Stimulated activated CD8-positive, alpha-beta memory T cell treated with anti-CD3 and anti-CD28 coated beads, Interleukin-2, amount 100 ng/mL, for 48 hours (primary cell): ENCODE data around the gene PARP6.
A peak's percentile ranks its signal among the peaks of the same experiment; 100 is the strongest.

Experiments
- DNase-seq, 2 donors: peaks; one replicate each; pipeline ENCODE4 v3.0.0-alpha.2; 2020; ENCODE audit warnings: low read depth in 2 of 2

PARP6 gene, protein sequence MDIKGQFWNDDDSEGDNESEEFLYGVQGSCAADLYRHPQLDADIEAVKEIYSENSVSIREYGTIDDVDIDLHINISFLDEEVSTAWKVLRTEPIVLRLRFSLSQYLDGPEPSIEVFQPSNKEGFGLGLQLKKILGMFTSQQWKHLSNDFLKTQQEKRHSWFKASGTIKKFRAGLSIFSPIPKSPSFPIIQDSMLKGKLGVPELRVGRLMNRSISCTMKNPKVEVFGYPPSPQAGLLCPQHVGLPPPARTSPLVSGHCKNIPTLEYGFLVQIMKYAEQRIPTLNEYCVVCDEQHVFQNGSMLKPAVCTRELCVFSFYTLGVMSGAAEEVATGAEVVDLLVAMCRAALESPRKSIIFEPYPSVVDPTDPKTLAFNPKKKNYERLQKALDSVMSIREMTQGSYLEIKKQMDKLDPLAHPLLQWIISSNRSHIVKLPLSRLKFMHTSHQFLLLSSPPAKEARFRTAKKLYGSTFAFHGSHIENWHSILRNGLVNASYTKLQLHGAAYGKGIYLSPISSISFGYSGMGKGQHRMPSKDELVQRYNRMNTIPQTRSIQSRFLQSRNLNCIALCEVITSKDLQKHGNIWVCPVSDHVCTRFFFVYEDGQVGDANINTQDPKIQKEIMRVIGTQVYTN

DNA sequence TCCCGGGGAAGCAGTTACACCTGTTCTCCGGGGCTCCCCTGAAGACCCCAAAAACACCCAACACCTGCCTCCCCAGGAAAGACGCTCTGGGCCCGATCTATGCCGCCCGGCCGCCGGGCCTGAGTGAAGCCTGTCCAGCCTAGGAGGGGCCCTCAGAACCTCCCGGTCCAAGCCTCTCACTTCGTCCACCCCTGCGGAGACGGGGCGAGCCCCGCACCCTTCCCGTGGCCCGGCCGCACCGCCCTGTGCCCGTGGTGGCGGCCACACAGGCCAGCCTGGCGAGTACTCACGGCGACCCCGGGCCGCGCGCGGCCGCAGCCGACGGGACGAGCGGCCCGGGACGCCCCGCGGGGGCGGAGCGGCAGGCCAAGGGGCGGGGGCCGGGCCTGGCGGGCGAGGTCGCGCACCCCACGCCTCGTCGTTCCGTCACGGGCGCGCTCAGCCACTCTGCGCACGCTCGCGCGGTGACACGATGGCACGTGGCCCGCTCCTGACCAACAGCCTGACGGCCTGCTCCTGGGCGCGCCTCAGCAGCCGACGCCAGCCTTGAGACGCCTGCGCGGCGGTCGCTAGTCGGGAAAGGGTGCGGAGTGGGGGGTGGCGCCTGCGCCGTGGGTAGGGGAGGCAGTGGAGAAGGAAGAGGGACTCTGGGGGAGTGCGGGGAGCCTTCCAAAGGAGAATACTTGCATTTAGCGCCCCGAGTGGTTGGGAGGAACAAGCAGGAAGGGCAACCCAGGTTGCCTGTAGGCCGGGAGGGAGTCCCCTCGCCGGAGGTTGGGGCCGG, at the start of gene PARP6:
Gene PARP6 (minus strand): TSS at position 342 of the 784 bp plus-strand sequence. CDS start 5,077 bp downstream, outside the sequence.
- DNase-seq: peak; percentile 97 to 98

DNA sequence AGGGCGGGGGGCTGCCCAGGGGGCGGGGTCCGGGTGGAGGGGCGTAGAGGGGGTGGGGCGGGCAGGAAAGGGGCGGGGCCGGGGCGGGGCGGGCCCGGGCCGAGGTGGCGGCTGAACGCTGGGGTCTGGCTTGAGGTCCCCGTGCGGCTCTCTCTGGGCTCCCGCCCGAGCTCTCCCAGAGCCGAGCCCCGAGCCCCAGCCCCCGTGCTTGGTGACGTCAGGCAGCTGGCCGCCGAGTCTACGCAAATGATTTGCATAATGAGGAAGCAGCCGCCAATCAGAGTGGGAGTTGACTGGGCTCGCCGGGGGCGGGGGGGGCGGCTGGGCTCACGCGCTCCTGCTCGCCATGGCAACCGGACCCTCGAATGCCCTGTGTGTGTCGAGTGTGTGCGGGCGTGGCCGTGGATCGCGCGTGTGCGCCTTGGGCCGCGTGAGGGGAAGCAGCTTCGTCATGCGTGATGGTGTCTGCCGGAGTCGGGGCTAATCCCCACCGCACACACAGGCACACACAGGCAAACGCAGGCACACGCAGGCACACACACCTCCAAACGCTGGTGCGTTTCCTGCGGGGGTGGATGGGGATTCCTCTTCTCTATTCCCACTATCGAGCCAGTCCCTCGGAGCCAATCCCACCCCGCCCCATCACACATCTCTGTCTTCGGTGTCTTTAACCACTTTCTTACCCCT, 47.8 kb upstream of the PARP6 start, which contains the start of gene CELF6:
Gene CELF6 (minus strand): TSS at position 173 of the 687 bp plus-strand sequence. CDS start 283 bp downstream, outside the sequence.
- peak; percentile 52 to 62 for DNase-seq

DNA sequence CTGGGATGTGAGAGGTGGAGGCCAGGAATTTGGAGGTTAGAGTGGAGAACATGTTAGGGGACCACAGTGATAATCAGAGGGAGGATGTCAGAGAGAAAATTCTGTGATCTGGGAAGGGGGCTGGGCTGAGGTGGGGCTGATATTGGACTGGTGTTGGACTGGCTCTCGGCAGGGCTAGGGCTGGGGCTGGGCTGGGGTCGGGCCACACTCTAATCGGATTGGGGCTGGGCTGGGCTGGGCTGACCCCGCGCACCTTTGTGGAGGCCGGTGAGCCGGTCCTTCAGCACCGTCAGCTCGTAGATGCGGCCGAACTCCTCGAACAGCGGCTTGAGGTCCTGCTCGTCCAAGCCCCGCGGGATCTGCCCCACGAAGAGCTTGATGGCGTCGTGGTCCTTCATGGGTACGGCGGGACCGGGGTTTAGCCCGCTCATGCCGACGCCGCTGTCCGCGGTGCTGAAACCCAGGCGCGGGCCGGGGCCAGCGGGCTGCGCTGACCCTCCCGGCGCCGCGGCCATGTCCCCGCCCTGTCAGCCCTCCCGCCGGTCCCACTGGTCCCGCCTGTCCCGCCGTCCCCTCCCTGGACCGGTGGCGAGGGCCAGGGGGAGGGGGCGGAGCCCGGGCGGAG, 47.1 kb upstream of the PARP6 start:
- DNase-seq: peak; percentile 14 to 31

DNA sequence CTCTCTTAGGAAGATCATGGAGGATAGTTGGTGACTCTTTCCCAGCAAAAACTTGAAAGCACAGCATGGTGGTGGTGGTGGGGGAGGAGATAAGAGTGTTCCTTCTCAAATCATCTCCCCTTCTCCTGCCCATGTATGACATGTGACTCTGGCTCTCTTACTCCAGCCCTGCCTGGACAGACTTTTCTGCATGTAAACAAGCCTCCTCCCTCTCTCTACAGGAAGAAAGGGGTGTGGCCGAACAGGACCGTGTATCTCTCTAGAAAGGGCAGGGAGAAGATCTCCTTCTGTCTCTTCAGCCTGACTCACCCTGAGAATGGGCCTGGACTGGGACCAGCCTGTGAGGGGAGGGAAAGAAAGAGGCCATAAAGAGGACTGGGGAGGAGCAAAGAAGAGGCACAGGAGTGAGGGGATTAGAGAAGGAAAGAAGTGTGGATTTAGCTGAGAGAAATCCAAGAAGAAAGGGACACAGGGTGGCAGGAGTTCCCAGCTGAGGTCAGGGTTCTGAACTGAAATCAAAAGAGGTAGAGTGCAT, 46.1 kb upstream of the PARP6 start:
- no peak for DNase-seq

DNA sequence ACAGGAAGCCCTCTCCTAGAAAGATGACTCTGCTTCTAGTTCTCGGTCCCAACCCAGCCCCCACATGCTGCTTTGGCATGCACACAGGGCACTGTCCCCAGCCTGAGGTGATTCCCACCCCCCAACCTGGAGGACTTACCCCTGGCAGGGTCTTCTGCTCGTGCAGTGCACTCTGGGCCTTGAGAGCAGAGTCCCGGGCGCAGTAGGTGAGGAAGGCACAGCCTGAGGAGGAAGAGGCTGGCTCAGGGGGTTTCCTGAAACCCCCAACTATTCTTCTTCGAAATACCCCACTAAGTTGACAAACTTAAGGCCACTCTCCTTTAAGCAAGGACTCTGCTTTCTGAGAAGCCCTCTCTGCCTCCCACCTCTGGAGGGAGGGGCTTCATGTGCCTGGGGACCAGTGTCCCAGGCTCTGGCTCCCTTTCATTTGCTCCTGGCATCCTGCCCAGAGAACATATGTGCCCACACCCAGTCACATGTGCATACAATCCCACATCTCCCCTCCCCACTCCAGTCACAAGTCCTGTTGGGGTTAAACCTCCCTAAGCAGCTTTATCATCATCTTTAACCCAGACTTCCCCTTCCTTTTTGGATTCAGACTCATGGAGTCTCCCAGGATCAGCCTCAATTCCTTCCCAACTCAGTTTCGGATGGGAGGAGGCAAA, 43.5 kb upstream of the PARP6 start:
- no peak for DNase-seq

DNA sequence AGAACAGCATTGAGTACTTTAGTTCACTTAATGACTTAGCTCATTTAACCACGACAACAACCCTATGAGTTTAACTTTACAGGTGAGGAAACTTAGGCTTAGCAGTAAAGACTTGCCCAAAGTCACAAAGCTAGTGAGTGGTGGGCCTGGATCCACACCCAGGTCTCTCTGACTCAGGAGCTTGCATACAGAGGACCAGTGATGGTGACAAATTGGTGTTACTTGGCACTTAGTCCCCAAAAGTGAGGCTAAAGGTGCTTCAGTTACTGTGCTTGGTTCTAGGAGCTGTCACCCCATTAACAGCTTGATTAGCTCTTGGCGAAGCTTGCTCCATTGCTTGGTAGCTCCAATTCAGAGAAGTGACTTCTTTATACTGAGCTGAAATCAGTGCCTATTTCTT, 41.5 kb upstream of the PARP6 start:
- no peak for DNase-seq

DNA sequence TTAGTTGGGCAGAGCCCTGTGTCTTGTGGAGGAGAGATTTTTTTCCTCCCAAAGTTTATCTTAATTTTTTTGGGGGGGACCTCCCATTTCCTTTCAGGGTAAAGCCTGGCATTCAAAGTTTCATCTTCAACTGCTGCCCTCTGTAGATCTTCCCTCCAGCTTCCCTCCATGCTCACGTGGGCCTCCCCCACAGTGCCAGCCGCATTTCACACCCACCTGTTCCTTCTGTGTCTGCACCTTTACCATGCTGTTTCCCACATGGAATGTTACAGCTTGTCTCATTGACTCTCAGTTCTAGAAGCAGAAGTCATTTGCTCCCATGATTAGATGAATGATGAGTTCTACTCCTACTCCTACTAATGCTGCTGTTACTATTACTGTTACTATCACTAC, 41.1 kb upstream of the PARP6 start:
- no peak for DNase-seq

DNA sequence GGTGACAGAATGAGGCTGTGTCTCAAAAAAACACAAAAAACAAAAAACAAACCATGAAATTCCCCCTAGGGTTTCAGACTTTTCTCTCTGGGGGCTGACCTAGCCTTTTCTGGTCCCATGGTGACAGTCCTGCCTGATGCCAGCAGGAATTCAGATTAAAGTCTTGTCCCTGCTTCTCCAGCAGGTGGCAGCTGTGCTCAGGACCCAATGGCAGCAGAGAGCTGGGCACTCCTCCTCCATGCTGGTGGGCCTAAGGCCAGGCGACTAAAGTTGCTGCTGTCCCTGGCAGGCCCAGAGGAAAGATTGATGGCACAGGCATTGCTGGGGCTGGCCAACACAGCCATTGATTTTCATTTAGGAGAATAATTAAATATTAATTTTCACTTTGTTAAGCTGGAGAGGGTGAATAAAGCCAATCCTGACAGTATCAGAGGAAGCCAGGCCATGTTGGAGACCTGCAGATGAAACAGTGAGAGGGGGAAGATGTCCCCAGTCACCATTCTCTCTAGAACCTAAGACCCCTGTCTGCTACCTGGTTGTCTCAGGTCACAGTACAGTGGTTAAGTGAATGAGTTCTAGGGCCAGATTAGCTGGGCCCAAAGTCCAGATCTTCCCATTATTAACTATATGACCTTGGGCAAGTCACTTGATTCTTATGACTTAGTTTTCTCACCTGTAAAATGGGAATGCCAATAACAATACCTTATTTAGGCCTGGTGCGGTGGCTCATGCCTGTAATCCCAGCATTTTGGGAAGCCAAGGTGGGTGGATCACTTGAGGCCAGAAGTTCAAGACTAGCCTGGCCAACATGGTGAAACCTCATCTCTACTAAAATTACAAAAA, 40.5 kb upstream of the PARP6 start:
- peak; percentile 39 to 42 for DNase-seq

DNA sequence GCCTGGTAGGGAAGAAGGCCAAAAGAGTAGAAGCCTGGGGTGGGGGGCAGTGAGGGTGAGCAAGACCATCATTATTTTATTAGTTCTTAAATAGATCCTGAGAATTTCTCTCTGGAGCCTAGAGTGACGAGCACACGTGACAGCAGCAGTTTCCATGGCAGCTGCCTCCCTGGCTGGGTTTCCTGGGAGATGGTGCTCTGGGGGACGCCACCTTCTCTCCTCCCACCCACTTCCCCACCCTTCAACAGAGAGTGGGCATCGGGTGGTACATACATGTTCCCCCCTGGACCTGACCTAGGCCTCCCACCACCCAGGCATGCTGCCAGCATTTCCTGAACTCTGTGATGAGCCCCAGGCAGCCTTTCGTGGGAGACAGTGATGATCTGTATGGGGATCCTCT, 34.7 kb upstream of the PARP6 start:
- no peak for DNase-seq

DNA sequence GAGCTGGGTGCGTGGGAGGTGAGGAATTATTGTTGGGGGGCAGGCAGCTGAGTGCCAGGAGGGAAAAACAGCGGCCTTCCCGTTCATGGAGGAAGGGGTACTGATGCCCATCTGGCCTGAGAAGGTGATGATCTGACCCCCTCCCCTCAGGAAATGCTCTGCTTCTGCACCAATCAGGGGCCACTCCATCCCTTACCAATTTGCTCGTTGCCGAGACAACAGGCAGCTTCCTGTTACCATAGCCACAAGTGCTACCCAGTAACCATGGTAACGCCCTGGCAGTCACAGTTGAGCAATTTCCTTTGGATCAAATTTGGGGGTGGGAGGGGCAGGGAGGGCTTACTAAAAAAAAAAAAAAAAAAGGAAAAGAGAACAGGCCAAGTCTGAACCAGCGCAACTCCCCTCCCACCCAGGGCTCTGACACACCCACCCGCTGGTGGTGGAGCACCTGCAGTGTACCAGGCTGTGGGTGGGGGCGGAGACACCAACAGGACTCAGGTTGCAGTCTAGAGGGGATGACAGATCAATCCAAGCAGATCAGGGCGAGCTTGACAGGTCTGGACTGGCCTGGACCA, 33.9 kb upstream of the PARP6 start:
- peak; percentile 5 to 20 for DNase-seq

DNA sequence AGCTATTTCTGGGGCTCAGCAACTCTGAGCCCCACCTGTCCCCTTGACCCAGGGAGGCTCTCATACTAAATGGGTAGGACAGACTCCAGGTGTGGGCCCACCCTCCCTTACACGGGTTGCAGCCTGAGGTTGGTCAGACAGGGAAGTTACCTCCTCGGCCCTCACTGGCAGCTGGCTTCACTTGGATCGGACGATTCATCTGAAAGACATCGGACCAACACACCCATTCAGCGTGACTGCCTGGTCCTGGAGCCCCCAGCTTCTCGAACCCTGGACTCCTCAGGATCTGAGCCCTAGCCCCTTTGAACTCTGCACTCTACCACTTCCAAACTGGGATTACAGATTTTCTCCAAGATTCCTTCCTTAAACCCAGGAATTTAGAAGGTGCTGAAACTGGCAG, 32.2 kb upstream of the PARP6 start:
- DNase-seq: no peak

DNA sequence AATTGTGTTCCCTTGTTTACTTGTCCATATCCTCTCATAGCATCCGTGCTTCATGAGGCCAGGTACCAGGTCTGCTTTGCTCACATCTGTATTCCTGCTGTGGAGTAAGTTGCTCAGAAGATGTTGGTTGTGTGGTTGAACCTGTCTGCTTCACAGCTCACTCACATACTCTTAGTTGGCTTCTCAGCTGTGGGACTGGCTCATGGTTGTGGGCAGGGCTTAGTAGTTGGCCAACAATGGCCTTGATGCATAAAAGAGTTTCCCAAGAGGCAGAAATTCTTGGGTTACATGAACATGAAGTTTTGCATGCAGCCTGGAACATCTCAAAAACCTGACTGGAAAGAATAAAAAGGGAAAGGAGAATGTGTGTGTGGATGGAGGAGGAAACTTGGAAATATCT, 30.6 kb upstream of the PARP6 start:
- no peak for DNase-seq

DNA sequence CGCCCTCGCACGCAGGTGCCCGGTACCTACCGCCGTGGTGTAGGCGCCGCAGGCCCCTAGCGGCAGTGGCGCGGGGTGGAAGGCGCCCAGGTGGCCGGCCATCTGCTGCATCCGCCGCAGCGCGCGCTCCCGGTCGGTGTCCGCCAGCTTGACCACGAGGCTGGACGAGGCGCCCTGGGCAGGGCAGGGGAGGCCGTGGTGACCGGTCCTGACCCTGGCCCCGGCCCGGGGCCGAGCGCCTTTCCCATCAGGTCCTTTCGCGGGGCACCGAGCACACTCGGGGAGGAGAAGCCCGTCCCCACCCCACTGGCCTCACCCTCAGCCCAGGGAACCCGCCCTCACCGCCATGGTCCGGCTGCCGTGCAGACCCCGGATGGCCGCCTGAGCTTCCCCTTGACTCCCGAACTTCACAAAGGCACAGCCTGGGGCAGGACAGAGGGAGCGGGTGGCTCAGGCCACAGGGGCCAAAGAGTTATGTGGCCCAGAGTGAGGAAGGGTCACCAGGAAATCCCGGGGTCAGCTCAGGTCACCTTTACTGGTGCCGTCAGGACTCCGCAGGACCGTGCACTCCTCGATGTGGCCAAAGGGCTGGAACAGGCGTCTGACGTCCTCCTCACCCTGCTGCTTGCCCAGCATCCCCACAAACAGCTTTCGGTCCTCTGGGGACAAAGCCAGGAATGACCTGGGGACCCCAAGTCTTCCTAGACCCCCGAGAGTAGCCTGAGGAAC, 17.4 kb upstream of the PARP6 start:
- no peak for DNase-seq

DNA sequence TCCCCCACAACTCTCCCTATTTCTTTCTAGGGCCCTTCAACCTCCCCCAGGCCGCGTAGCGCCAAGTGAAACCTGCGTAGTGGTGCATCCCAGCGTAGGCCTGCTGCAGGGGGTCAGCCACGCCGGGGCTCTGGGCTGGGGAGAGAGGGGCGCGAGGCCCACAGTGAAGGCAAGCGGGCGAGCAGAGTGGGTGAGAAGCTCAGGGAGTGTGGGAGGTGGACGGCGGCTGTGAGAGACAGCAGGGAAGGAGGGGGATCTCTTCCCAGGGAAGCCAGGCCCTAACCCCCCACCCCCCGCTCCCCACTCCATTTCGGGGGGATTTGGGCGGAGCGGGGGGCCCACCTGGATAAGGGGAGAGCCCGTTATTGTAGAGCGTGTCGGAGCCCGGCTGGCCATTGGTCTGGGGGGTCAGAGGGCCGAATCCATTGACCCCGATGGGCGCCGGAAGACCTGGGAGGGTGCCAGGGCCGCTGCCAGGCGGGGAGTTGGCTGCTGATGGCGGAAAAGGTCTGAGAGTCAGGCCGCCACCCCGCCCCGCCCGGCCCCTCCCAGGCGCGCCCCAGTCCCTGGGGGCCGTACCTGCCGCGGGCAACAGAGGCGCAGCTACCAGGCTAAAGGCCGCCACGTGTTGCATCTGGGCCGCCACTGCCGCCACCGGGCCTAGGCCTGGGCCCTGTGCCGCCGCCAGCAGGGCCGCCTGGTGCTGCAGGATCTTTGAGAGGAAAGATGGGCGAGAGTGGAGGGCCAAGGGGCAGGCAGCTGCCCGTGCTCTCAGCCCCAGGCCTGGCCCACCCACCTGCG, 16.6 kb upstream of the PARP6 start:
- no peak for DNase-seq

DNA sequence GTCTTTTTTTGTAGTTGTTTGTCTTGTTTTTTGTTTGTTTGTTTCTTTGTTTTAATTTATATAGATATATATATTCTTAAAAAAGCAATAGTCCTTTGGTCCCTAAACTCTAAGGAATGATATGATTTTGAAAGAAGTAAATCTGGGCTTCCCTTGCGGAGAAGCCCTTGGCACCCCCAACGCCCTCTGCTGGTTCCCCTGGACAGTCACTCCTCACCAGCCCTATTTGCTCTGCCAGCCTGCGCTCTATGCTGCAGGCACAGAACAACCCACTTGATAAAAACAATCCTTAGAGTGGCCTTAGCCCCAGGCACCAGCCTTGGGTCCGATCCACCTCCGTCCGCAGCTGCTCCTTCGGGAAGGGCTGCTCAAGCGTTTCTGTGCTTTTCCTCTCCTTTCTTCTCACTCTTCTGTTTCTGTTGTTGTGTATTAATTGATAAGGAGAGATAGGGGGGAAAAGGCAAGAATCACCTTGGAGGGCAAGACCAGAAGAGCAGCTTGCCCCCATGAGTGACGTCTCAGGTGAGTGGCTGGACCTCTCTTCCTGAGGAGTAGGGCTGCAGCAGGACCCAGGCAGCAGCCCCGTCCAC, 13.7 kb upstream of the PARP6 start:
- DNase-seq: peak; percentile 22 to 25

DNA sequence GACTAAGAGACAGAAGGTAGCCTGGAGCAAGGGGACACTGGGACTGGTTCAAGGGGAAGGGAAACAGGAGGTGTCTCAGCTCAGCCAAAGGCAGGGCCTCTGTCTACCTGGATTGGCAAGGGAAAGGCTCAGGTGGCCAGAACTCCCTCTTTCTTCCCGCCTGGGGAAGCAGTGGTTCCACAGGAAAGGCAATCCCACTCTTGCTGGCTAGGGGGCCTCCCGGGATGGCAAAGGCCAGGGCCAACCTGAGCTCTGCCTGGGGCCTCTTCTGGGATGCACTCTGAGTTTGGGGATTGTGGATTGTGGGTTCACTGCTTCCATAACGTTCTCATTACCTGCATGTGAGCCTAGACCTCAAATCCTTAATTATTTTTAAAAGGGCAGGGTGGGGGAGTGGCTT, 13.0 kb upstream of the PARP6 start:
- no peak for DNase-seq

DNA sequence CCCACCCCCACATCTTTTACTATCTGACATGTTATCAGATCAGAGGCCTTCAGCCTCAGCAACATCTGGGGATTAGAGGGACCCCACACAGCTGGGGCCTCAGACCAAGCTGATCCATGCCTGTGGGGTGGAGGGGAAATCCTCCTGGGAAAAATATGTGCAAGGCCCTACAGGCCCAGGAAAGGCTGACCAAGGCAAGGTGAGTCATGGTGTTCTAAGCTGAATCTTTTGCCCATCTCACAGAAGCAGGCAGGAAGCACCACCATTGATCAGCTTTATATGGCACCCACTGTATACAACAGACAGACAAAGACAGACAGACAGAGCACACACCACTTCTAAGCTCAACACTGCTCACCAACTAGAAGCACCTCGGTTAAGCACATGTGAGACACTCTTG, 12.4 kb upstream of the PARP6 start:
- no peak for DNase-seq
